ENCODE measurements around the gene C14orf39.

C14orf39 gene

DNA sequence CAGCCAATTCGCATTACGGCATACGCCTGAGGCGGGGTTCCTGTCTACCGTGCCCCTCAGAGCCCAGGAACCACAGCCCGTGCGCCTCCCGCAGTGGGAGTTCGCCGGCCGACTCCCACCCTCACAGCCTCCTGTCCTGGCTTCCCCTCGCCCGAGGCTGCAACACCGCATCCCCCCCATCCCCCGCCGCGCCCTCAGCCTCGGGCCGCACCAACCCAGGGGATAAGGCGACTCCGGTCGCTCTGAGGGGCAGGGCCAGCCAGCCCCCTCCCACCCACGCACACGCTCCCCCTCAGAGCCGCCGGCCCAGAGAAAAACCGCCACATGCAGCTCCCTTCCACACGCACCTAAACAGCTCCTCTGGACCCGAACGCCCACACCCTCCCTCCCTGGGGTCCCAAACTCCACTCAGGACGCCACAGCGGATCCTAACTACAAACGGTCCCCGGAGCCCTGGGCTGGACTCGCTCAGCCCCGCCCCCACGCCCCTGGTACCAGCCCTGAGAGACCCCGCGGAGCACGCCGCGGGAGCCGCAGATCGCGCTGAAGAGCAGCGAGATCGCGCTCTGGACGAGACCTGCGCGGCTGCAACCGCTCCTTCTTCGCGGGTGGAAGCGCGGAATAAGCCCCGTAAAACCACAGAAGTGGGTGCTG, at the start of gene C14orf39:
C14orf39 (minus strand) TSS at position 466 of the 654 bp plus-strand sequence. CDS start 985 bp downstream, outside the sequence.
- no peak for DNase-seq (ENCODE audit: low read depth in 2 of 2)

GRCh38 chr14:60532442-60532841, 46.6 kb upstream of the C14orf39 start:
- DNase-seq (ENCODE audit: low read depth in 2 of 2), result no peak

DNA sequence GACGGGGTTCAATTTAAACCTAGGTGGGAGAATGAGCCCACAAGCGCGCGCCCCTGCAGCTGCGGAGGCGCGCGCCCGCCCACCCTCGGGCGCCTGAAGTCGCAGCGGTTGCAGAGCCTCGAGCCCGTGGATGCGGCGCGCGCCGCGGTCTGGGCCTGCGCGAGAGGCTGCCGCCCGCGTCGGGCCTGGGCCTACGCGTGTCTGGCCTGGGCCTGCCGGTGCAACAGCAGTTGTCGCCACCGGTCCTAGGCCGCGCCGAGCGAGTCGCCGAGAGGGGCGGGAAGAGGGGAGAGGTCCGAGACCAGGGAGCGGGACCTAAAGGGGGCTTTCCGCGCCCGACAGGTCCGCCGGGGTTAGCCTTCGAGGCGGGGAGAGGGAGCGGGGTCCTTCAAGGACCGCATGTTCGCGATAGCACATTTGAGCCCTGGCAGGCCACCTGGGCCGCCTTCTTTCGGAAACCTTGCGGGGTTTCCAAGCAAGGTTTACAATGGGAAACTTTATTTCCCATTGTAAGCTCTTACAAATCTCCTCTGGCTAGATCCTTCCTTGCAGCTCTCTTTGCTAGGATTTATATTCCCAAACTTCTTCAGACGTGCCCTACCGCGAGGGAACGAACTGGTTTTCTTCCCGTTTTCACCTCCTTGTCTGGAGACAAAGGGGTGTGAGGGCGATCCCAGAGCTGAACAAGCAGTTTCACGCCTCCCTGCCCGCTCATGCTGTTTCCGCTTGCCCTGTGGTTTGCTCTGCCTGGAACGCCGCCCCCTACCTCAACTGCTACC, 29.8 kb upstream of the C14orf39 start:
- DNase-seq (ENCODE audit: low read depth in 2 of 2), result no peak

DNA sequence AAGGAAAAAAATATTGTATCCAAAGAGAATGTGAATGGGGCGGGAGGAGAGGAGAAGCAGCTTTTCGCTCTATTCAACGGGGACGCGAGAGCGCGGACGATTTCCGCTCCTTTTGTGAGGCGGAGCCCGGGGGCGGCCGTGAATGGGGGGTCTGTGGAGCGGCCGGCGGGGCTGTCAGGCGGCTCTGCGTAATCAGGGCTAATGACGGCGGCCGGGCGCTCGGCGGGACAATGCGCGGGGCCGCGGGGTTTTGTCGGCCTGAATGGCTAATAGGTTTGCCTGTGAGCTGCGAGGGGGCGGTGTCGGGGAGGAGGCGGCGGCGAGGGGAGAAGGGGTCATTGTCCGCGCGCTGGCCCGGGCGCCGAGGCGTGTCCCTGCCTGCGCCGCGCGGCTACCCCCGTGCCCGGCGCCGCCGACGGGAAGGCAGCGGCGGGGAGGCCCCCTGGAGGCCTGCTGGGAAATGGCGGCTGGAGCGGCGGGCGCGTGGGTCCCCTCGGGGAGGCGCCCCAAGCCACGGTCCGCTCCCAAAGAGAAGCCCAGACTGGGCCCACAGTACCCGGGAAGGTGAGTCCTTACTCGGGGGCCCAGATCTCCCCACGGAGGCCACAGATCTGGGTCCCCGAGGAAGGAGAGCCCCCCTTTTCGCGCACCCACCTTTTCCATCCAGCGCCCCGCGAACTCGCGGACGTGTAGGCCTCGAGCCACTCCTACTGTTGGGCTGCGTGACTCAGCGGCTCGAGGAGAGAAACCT, 29.1 kb upstream of the C14orf39 start:
- DNase-seq (ENCODE audit: low read depth in 2 of 2), result no peak

DNA sequence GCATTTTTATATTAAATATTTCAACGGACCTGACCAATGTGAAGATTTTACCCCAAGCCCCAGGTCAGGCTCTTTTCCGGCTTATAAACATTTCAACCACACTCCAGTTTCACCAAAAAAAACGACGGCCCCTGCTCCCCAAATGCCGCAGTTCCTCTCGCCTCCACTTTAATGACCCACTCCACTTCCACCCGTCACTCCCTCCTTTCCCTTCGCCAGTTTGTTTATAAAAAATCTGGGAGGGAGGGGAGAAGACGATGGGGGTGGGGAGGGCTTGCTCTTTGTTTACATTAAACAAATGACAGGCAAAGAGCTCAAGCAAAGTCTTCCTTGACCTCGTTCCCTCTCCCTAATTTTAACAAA, 28.5 kb upstream of the C14orf39 start:
- no peak for DNase-seq (ENCODE audit: low read depth in 2 of 2)

GRCh38 chr14:60512973-60513571, 27.2 kb upstream of the C14orf39 start:
- DNase-seq (ENCODE audit: low read depth in 2 of 2), result no peak

DNA sequence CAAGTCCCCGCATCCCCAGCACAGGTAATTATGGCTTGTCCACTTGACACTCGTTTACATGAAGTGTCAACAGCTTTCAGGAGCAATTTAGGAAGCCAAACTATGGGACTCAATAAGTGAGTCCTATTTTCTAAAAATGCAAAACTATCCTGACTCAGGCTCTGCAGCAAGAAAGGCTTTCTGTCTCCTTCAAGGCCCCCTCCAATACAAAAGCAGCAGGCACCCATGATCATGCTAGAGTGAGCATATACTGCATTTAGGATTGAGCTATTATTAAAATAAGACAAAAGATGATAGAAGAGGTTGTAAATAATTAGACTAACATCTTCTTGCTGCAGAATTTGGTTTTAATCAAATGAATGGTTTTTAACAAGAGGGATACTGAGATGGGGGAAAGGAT, 26.3 kb upstream of the C14orf39 start:
- no peak for DNase-seq (ENCODE audit: low read depth in 2 of 2)

- no peak for DNase-seq (ENCODE audit: low read depth in 2 of 2)
Measured at GRCh38 chr14:60510951-60511599, 25.2 kb upstream of the C14orf39 start.

GRCh38 chr14:60510254-60510950, 24.5 kb upstream of the C14orf39 start:
- DNase-seq (ENCODE audit: low read depth in 2 of 2), result no peak

DNA sequence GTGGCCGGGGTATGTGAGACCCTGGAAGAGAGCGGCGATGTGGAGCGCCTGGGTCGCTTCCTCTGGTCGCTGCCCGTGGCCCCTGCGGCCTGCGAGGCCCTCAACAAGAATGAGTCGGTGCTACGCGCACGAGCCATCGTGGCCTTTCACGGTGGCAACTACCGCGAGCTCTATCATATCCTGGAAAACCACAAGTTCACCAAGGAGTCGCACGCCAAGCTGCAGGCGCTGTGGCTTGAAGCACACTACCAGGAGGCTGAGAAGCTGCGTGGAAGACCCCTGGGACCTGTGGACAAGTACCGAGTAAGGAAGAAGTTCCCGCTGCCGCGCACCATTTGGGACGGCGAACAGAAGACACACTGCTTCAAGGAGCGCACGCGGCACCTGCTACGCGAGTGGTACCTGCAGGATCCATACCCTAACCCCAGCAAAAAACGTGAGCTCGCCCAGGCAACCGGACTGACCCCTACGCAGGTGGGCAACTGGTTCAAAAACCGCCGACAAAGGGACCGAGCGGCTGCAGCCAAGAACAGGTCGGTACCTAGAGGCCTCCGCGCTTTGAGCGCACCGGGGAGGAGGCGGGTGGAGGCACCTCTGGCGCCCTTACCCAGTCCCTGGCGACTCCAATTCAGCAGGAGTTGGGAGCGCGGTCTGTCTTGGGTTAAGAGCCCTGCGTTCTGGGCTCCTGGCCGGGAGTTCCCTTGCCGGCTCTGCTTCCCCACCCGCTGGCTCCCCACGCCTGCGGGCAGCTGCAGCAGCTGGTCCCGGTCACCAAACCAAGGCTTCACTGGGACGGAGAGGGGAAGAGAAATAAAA, 23.8 kb upstream of the C14orf39 start:
- DNase-seq (ENCODE audit: low read depth in 2 of 2), result no peak

DNA sequence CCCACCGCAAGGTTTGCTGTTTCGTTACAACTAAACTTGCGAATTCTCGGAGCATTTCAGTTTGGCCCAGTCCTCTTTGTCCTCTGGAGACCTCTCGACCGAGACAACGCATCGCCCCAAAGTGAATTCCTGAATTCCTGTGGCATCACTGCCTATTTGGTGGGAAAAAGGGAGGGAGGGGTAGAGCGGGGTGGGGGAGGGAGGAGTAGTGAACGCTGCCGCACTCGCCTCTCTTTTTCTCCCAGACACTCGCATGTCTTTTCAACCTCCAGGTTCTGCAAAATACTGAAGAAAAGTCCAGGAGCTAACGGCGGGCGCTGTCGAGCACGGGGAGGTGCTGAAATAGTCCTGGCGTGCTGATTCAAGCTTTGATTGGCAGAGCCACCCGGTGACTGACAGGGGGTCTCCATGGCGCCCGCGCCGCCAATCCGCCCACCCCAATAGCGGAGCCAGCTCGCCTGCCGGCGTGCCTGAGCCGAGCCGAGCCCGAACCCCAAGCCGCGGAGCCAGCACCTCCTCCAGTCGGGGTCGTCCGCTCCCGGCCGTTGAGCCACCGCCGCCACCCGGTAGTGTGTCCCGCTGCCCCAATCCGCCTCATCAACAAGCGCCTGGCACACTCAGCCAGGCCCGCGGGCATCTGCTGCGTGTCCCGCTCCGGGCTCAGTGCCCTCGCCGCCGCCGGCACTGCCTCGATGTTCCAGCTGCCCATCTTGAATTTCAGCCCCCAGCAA, 23.0 kb upstream of the C14orf39 start, which contains the start of gene SIX6:
SIX6 (plus strand) TSS at position 440 of the 731 bp plus-strand sequence; CDS start at position 693, 253 bp downstream.
- DNase-seq (ENCODE audit: low read depth in 2 of 2), result no peak

DNA sequence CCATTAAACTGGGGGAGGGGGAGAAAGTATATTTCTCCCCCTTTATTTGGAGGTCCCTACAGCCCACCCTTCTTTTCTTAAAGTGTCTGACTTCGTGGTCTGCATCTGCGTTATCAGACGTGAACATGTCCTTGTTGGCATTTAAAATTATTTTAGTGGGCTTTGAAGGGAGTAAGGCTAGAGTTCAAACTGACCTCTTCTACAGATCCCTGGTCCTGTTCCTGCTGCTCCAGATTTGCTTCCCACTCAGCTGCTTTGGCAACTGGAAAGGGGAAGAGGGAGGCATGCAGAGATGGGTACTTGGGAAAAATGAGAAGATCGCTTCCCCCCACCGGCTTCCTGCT, 22.5 kb upstream of the C14orf39 start:
- DNase-seq (ENCODE audit: low read depth in 2 of 2), result no peak

- DNase-seq (ENCODE audit: low read depth in 2 of 2), result no peak
Measured at GRCh38 chr14:60506985-60507829, 21.3 kb upstream of the C14orf39 start.

- DNase-seq (ENCODE audit: low read depth in 2 of 2), result no peak
Measured at GRCh38 chr14:60506462-60506984, 20.7 kb upstream of the C14orf39 start.

DNA sequence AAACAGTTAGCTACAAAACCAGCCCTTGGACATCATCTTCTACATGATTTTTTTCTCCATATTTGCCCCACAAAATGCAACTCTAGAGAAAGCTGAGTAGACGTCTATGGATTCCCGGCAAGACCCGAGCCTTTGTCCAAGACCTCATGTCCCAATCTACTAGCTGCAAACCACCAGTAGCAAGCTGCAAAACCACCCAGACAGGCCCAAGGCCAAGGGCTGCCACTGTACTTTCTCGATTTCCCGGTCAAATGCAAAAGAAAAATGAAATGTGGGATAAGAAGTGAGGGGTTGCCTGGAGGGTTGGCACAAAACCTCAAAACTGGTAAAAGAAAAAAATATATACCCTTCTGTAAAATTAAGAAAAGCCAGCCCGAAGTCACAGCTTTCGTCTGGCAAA, 20.1 kb upstream of the C14orf39 start:
- no peak for DNase-seq (ENCODE audit: low read depth in 2 of 2)

GRCh38 chr14:60505448-60505847, 19.6 kb upstream of the C14orf39 start:
- no peak for DNase-seq (ENCODE audit: low read depth in 2 of 2)

GRCh38 chr14:60502541-60502940, 16.7 kb upstream of the C14orf39 start:
- DNase-seq (ENCODE audit: low read depth in 2 of 2), result no peak

DNA sequence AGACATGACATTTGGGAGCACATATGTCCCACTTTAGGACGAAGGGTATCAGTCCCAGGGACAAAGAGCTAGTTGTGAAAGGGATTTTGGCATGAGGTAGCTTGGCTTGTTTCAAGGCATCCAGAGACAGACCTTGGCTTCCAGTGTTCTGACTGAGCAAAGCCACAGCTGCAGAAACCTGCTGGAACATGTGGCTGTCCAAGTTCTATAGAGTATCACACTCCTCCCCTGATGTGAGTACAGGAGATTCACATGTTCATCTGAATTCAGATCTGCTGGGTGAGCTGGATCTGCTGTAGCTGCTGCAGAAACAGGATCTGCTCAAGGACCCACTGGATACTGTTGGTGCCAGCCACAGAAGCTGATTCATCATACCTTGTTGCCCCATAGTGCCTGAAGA, 10.1 kb upstream of the C14orf39 start:
- DNase-seq (ENCODE audit: low read depth in 2 of 2), result no peak
